DLD1 (cell line): ENCODE data around the gene ZNF185.

ENCODE experiments used
- in situ Hi-C: cut with HindIII; loops from 2 replicates; pipeline ENCODE4 v1.10.0; 2017; ENCODE audit warnings: low sequenced_read_pairs

ZNF185 gene

DNA sequence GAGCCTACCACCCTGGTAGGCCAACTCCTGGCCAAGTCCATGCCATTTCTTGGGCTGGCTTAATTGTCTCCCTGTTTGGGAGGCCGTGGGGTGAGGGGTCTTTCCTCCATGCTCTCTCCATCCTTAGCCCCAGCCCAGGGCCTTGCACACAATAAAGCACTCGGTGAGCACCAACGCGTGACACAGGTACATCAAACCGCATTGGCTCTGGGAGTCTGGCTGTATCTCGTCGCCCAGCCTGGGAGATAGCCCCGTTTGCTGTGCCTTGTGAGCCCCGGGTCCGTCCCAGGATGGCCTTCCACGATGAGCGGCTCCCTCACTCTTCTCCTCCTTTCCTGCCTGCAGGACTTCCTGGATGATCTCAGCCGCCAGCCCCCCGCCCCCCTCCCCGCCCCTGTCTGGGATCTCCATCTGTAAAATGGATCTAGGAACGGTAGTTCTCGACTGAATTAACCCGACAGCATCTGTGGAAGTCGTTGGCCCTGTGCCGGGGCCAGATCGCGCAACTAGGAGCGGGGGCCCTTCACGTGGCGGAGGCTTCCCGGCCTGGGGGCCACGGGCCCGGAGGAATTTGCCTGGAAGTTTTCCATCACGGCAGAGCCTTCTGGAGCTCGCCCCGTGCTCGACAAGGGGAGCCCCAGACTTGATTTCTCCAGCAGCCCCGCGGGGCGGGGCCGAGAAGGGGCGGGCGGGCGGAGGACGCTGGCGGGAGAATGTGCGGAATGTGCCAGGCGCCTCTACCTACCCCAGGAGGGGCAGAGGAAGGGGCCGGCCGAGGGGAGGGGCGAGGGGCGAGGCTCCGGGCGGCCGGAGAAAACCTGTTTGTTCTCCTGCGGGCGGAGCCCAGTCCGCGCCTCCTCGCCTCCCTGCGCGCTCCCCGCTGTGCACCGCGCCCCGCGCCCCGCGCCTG lies at the start of gene ZNF185:
ZNF185 (plus strand) TSS at position 846 of the 910 bp plus-strand sequence. CDS start 16,423 bp downstream, outside the sequence.
- in situ Hi-C loops: no loop called here

DNA sequence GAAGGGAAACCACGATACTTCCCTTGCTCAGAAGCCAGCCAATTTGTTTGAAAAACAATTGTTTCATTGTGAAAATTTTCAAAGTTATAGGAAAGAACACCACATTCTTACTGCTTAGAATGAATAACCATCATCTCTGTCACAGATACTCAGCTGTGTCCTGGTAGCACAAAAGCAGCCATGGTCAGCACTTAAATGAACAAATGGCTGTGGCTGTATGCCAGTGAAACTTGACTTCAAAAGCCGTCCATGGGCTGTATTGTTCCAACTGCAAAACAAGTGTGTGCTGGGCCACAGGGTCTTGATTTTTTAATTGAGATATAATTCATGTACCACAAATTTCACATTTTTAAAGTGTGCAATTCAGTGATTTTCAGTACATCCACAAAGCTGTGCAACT lies 47.4 kb upstream of the ZNF185 start:
- in situ Hi-C loops: no loop called here

DNA sequence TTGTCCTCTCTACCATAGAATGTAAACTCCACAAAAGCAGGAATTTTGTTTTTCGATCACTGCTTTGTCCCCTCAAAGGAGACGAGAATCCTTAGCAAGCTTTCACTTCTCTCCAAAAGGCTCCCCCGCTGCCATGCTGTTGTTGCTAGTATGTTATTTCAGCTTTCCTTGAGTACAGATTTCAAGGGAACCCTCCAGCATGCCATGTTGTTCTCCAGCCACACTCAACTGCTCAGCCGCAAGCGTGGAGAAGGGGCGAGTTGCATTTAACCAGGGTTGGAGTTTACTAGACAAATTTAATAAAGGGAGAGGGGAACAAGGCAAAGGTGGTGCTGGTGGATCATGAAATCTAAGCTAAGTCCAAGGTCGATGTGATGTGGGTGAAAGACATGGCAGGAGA lies 43.9 kb upstream of the ZNF185 start:
- in situ Hi-C loops: no loop called here

DNA sequence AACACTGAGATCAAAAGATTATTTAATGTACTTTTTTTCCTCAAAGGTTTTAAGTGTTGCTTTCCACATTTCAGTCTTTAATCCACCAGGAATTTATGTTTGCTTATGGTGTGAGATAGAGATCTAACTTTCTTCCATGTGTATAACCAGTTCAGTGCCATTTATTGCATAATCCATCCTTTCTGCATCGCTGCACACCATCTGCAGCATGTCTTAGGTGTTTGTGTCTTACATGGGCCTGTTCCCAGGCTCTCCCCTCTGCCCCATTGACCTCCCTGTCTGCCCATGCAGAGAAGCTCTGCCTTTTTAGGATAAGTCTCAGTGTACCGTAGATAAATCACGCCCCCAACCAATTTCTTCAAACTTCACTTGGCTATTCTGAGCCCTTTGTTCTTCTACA lies 36.8 kb upstream of the ZNF185 start:
- in situ Hi-C loops: no loop called here

DNA sequence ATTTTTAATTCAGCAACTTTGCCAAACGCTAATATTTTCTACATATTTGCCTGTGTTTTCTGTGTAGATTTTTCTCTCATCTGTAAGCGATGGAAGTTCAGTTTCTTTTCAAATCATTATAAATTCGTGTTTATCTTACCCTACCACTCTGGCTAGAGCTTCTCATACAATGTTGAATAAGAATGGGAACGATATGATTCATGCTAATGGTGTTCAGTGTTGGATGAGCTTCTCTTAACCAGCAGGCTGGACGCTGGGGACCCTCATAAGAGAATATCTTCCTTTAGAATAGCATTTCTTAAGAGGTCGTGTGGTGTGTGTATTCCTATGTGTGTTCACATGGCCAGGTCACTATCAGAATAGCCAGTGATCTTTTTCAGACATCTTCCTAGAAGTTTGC lies 36.0 kb upstream of the ZNF185 start:
- in situ Hi-C loops: no loop called here

DNA sequence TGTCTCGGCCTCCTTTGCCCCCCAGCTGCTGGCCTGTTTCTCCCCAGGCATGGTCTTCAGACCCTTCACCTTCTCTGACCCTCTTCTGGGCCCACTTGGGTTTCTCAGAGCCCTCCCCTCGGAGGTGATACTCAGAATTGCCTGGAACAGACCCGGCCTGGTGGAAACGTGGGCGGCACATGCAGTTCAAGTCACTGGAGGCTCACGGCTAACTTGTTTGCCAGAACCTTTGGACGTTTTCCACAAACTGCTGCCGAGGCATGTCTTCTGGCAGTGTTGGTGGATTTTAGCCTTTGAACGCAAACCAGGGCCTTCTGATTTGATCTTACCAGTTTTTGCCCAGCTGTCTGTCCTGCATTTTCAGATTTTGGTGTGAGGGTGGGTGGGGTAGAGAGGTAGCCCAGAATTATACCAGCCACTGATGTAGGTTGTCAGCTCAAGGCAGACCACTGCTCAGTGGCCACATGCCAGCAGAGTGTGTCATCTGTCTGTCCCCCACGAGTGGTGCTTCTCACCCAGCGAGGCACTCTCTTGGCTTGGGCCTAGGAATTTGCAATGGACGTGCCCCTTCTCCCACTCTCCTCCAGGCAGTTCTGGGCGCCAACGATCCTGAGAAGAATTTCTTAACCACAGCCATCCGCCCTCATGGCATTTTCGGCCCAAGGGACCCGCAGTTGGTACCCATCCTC lies 32.5 kb upstream of the ZNF185 start:
- in situ Hi-C loops: no loop called here

DNA sequence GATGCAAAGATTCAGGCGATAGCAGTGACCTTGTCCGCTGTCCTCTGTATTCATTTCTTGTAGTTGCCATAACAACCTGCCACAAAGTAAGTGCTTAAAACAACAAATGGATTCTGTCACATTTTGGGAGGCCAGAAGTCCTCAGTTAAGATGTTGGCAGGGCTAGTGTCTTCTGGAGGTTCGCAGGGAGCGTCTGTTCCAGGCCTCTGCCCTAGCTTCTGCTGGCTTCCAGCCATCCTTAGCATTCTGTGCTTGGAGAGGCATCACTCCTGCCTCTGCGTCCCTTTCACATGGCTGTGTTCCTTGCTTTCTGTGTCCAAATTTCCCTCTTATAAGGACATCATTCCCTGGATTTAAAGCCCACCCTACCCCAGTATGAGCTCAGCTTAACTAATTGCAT lies 31.5 kb upstream of the ZNF185 start:
- in situ Hi-C loops: no loop called here

DNA sequence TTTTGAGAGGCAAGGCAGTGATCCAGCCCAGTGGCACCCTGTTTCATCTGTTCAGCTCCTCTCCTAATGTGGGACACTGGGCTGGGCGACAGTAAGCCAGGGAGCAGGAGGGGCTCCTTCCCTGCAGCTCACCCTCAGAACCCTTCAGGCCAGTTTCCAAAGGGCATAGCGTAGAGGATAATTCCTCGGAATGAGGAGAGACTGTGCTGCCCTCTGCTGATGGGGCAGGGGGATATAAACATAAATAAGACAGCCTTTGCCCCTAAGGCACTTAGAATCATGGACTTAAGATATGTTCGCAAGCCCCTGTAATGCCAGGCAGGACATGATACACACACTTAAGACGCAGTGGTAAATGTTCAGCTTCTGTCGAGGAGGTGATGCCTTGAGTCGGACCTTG lies 27.9 kb upstream of the ZNF185 start:
- in situ Hi-C loops: no loop called here

DNA sequence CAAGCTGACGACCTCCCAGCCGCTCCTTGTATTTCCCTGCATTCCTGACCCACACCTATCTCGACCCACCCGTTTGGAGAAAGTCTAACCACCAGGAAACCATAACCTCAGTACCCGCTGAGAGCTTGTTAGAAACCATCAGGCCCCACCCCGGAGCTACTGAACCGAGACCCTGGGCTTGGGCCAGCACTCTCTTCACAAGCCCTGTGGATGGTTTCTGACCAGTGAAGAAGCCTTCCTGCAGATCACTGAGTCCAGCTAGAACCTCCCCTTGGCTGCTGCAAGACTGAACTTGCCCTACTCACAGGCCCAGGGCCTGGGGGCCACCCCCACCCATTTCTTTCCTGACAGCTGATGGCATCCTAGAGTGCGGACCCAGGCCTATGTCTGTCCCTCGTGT lies 26.6 kb upstream of the ZNF185 start:
- in situ Hi-C loops: no loop called here

DNA sequence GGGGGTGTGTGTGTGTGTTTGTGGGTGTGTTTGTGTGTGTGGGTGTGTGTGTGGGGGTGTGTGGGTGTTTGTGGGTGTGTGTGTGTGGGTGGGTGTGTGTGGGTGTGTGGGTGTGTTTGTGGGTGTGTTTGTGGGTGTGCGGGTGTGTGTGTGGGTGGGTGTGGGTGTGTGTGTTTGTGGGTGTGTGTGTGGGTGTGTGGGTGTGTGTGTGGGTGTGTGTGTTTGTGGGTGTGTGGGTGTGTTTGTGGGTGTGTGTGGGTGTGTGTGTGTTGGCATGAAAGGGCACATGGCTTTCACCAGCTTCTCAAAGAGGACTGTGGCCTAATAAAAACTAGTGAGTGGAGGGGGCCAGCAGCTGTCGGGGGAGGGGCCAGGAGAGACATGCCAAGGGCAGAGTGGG lies 25.3 kb upstream of the ZNF185 start:
- in situ Hi-C loops: no loop called here

DNA sequence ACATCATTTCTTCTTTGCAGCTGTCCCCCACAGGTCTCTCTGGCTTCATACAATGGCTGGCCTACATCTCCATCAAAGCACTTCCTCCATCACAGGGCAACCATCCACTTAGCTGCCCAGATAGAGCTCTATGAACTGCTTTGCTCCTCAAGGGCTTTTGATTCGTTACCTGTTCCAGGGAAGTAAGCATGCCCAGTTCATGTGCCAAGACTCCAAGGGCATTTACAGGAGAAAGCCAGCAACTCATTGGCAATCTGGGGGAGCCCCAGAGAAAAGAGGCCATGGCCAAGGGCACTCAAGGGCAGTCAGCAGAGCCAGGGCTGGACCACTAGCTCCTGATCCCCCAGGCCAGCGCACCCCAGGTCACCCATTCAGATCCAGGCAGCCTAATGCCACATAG lies 24.5 kb upstream of the ZNF185 start:
- in situ Hi-C loops: no loop called here

DNA sequence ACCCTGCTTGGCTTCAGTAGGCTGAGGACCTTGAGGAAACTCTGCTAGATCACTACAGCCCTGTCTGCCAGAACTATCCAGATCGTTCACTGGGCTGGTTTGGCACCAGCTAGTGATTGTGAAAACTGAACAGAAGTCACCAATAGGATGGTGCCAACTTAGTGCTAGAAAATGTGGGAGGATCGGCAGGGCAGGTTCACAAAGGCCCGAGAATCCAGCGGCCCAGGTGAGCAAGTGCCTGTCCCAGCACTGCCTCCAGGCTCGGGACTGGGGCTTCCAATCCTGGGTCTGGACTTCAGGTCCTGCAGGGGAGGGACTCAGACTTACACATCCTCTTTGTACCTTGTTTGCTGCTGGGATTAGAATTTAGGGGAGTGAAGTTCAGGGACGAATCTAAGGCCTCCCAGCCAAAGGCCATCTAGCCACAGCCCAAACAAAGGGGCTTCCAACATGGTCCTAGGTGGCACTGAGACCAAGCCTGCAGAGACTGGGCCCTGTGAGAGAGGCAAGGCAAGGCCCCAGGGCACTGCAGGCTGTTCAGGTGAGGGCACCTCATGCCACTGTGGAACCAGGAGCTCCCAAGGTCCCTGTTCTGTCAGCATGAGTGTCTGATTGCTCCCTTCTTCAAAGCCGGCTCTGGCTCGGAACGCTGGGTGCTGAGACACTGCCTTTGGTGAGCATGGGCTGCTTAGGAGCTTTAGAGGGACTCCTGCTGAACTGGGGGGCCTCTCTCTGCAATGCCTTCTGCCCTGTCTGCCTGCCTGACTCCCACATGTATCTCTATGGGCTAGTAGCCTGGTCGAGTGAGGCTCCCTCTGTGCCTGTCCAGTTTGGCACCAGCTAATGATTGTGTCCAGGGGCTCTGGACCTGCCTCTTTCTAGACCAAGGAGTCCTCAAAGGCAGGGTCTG lies 20.7 kb upstream of the ZNF185 start:
- in situ Hi-C loops: no loop called here

DNA sequence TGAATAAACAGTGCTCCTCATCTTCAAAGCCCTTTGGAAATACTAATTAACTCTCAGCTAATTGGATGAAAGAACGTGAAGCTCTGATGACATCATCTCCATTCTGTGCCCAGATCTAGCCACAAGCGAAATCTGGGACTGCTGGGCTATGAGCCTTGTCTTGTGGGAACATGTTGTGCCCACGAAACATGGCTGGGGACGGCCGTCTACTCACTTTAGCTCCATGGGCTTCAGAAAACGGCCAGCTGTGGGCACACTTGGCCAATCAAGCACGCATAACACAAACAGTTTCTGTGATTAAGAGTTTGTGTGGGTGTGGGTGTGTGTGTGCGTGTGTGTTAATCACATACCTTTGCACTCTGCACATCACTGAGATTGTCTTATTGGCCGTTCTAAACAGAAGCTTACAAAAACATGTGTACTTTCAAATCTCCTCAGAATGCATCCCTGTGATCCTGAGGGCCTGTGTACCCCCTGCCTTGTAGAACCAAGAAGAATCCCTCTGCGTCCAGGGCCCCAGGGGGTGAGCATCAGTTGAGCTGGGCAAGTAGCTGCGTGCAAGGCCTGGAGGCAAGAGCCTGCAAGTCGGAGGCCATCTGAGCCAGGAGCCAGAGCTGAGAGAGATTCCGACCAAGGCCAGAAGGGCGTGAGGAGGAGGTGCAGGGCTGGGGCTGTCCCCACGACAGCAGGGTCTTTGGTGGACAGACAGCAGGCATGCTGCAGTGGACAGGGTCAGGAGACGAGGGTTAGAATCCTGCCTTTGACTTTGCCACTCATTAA lies 18.7 kb upstream of the ZNF185 start:
- in situ Hi-C loops: no loop called here

DNA sequence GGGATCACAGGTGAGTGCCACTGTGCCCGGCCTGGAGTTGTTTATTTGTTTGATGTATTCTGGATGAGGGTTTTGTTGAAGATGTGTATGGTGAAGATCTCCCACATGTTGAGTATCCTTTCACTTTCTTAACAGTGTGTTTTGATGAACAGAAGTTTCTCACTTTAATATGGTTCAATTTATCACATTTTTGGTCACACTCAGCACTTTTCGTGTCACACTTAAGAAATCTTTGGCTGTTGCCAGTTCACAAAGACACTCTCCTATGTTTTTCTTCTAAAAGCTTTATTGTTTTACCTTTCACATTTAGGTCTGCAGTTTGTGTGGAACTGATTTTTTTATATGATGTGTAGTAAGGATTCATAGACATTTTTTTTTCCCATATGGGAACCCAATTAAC lies 16.6 kb upstream of the ZNF185 start:
- in situ Hi-C loops: no loop called here

DNA sequence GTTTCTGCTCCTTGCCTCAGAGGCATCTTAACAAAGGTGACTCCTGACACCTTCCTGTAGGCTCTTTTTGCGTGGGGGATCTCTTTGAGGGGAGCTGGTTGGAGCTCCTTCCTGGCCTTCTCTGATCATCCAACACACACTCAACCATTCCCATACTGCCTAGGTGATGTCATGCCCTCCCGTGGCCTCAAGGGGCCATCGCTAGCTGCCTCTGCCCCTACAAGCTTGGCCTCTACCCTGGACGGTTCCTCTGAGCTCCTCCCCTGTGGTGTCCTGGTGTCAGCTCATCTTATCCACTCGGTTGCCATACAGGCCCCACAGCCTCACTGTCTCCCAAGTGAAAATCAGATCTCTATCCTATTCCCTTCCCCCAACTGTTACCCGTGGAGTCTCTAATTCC lies 13.7 kb upstream of the ZNF185 start:
- in situ Hi-C loops: no loop called here

DNA sequence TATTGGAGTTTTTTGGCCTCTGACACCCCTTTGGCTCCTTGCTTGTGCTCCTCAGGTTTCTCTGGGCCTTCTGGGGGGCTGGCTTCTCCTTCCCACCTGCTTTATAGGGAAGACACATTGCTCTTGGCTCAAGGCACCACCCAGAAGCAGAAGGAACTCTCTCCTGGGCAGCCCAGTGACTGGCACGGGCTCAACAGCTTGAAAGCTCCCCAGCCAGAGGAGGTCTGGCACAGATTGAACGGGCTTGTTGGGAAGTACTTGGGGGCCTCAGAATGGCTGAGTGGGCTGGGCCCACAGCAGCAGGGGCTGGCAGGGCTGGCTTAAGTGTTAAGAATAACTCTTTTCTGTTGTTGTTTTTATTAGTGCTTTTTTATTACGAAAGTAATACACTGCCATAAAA lies 11.2 kb upstream of the ZNF185 start:
- in situ Hi-C loops: no loop called here

DNA sequence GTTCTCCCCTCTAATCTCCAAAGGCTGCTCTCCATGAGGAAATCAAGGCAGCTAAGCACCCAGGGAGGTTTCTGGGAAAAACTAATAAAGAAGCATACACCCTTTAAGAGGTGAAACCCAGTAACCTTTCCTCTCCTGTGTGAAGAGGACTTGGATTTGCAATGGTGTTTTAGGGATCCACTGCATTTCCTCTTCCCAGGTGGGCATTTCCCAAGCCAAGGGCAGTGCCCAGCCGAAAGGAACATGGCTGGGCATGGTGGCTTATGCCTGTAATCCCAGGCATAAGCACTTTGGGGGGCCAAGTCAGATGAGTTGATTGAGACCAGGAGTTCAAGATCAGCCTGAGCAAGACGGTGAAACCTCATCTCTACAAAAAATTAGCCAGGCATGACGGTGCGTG lies 5.4 kb upstream of the ZNF185 start:
- in situ Hi-C loops: no loop called here

DNA sequence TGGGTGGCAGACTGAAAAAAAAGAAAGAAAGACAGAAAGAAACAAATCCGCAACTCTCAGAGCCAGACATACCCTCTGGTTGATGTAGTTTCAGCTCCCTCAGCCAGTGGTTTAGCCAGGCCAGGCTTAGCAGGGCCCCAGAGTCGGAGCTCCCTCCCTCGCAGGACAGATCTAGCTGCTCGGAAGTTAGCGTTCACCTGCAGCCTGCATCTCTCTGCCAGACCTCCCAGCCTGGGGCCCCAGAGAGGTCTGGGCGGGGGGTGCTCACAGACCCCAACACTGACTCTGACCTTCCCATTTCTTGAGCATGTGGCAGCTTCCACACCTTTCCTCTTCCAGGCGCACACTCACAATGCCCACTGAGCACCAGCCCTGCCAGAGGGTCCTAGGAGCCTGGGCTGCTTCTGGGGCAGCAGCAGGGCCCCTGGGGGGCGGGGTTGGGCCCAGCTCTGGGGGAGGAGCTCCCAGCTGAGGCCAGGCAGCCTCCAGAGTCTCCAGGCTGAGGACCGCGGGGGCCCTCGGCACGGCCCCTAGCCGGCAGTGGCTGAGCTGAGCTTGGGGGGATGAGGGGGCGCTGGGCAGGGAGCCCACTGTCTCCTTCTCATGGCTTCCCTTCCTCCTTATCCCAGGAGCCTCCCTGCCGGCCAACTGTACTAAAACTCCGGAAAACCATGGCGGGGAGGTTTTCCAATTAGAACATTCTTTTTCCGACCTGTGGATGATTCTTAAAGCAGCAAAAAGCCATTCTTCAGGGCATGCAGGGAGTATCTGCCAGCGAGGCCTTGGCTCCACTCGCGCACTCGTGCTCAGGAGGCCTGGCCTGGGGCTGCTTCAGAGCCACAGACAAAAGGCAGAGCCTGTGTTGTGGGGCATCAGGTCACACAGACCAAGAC lies 4.6 kb upstream of the ZNF185 start:
- in situ Hi-C loops: no loop called here

DNA sequence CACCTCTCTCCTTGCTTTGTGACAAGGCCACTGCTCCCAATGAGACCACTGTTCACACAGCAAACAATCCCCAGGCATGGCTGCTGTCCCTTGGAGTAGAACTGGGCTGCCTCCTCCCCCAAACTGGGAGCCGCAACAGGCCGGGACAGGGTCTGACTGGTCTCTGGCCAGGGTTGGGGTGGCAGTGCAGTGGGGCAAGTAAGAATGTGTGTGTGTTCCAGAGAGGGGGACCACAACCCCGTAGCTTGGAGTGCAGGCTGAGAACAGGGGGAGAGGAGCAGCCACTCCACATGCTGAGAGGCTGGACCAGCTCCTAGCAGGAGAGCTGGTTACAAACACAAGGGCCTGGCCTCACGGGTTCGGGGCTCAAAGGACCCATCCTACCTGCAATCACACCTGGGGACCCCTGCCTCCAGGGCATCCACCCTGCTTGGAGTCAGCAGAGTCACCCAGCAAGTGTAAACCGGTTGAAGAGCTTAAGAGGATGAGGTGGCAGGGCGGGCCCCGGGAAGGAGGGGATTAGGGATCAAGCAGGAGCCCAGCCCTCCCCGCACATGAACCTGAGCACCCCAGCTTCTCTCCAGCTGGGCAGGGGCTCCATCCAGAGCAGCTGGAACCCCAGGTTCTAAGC lies 3.8 kb upstream of the ZNF185 start:
- in situ Hi-C loops: no loop called here
